ENCODE measurements around the gene ARHGDIB.

The ARHGDIB gene

DNA sequence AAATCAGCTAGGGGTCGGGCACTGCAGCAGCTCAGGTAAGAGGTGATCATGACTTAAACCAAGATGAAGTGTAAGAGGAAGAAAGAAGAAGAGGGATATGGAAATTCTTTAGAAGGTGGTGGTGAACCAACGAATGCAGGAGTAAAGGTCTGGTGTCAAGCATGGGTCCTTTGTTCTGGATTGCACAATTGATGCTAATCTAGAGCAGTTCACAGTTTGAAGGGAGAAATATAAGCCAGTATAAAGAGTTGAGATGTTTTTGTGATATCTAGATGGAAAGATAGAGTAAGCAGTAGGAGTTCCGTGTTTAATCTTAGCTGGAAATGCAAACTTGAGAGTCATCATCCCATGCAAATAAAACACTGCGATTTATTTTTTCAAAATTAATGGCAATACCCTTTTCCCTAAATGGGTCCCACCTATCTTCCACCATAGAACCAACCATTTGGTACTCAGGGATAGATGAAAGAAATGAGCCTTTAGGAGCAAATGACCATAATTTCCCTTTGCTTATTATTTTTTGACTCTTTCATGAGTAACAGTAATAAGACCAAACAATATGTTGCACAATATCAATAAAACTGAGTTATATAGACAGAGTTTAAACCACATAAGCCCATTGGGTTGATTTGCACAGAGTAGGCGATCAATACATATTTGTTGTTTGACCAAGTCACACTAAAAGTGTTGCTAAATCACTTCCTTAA is 60.7 kb downstream of the ARHGDIB start:
- peak; percentile 53 for FAIRE-seq

DNA sequence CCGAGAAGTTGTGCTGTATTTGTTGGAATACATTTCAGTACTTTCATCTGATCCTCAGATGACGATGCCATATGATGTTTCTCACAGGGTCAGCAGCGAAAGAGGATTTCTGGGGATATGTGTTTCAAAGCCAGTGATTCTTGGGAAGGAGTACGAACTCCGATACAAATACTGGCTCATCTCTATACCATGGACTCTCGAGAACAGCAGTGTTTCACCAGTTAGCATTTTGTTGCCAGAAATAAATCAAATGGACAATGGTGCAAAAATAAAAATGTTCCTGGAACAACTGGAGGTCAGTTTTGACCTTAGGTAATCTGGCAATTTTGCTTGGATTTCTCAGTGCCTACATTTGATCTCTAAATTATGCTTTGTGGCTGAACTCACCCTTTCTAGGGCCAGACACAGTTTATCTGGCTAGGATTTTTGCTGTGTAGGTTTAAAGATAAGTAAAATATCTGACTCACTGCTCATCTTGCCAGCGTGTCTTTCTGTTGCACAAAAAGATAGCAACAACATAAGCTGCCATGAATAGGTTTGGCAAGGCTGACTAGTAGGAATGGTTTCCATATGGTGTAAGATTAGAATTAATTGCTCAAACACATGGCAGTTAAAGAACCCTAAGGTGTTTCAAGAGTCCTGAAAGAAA is 64.8 kb downstream of the ARHGDIB start:
- DNase-seq (ENCODE audit: low spot score), result no peak
- peak; percentile 32 for FAIRE-seq

More for the DNA sequence above, 60.7 kb downstream of the ARHGDIB start:
- no peak for DNase-seq (ENCODE audit: low spot score)

DNA sequence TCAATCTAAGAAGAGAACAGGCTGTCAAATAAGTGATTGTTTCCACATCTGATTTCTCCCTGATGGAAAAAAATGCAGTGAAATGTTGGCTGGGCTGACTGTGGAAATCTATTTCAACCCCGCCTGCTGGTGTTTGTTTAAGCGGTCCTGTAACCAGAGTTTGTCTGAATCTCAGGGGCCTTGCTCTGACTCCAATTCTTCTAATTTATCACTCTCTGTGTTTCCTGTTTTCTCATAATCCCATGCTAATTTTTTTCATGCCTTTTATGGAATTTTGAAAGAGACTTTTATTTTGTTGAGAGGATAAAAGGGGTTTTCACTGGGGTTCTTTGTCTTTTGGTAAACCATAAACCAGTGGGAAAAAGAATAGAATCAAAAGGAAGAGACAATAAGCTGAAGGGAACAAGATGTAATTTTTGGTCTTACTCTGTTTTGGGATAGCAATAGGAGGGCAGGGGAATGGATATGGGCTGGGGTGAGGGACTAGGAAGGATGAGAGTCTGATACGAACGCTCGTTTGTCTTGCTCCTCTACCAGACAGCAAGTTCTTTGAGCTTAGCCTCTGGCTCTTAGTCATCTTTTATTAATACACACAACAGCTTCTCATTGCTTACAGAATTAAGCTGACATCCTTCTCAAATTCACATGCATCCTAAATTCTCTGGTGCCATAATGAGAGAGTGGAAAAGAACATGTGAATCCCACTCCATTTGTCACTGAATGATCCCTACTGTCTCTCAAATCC is 67.7 kb downstream of the ARHGDIB start:
- DNase-seq (ENCODE audit: low spot score) (no peak), FAIRE-seq (no peak)

DNA sequence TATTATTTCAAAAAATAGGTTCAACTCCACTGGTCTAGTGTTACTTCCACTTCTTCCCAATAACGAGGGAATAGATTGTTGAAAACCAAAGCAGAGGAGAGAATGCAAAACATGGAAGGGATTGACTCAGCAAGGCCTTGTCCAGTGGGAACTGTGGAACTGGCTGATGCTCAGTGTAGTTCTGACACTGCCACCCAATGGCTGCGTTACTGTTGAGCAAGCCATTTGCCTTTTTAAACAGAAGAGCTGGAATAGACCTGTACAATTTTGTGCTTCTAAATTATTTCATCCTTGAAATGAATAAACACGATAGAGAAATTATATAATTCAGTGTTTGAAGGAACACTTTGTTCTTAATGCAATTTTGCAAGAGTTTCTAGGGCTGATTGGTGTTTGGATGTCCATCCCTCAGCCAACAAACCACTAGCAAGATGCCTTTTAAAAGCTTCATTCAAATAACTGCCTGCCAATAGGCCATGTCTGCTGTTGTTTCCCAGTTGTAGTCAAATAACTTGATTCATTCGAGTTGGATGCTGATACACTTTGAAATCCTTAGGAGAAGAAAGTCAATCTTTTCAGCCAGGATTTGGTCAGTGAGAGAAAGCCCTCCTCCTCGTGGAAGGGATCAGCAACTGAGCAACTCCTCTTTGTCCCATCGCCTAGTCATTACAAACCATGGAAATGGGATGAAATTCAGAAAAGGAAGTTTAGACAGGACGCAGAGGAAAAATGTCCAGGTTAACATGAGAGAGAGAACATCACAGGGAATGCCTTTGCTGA is 68.5 kb downstream of the ARHGDIB start:
- FAIRE-seq (no peak), DNase-seq (ENCODE audit: low spot score) (no peak)

Data from urothelium cell line (cell line).